ENCODE measurements around the gene FXR2.

FXR2 gene

GRCh38 chr17:7582396-7583252 lies 32.1 kb downstream of the FXR2 start:
- H3K36me3 ChIP-seq (ENCODE audit: control insufficient read depth in 1 of 2, insufficient read depth in 2 of 2, low read length in 2 of 2), result peaks cover 19 to 35% of the 10 kb centered on the region in 2 experiments

DNA sequence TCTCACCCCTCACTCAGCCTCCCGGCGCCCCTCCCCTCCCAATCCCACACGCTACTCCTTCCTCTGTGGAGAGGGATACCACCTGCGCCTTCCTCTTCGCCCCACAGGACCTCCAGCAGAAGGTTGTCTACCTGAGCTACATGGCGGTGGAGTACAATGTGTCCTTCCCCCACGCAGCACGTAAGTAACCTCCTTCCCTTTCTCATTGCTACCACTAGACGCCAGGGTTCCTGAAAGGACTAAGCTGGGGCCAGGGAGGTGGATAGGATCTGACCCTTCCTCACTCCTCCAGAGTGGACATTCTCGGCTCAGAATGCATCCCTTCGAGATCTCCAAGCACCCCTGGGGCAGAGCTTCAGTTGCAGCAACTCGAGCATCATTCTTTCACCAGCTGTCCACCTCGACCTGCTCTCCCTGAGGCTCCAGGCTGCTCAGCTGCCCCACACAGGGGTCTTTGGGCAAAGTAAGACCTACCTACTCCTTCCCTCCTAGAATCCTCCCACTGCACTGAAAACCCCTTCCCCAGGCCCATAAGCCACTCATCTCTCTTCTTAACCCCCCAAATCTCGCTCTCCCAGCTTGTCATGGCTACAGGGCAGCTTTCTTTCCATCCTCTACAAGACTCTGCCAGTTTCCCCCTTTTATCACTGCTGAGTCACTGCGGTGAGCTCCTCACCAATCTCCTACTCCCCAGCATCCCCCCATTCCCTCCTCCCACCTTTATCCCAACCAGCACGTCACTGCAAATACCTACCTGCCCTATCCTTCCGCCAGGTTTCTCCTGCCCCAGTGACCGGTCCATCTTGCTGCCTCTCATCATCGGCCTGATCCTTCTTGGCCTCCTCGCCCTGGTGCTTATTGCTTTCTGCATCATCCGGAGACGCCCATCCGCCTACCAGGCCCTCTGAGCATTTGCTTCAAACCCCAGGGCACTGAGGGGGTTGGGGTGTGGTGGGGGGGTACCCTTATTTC lies 33.8 kb downstream of the FXR2 start:
- no CpG with 5 or more reads among the region's 23 CpGs for WGBS (ENCODE audit: extremely low coverage, insufficient coverage, insufficient read length)
- Histone ChIP-seq H3K27me3 (ENCODE audit: insufficient read depth, low read length) (no peaks in the 10 kb centered on the region), H3K4ac (ENCODE audit: low read depth, low read length) (no peak overlapping the region), H4K91ac (ENCODE audit: low read depth, low read length) (no peak overlapping the region), H3K14ac (ENCODE audit: low read length) (no peak overlapping the region), H4K12ac (ENCODE audit: low read depth, low read length) (no peak overlapping the region), H3K4me3 (ENCODE audit: low read depth, low read length) (no peak overlapping the region), H3K27ac (ENCODE audit: low read depth, low read length) (no peak overlapping the region), H3K4me1 (ENCODE audit: control insufficient read depth in 1 of 2, insufficient read depth in 2 of 2, low read length in 2 of 2) (peaks cover 11 to 13% of the 10 kb centered on the region in 2 experiments), H2BK5ac (ENCODE audit: low read depth, low read length, poor library complexity) (no peak overlapping the region), H3K79me1 (ENCODE audit: low read length) (peaks cover 16% of the 10 kb centered on the region), H3K9ac (ENCODE audit: low read length) (no peak overlapping the region), H3K79me2 (ENCODE audit: control insufficient read depth, insufficient read depth, low read length, poor library complexity) (peaks cover 8% of the 10 kb centered on the region), H3K9me3 (ENCODE audit: insufficient read depth, low read depth, low read length) (peaks cover 2% of the 10 kb centered on the region), H4K8ac (ENCODE audit: low read depth, low read length) (no peak overlapping the region), H3K36me3 (ENCODE audit: control insufficient read depth in 1 of 2, insufficient read depth in 2 of 2, low read length in 2 of 2) (peaks cover 21 to 39% of the 10 kb centered on the region in 2 experiments), H3K18ac (ENCODE audit: low read length) (no peak overlapping the region), H3K23ac (ENCODE audit: low read length) (no peak overlapping the region), H2BK12ac (ENCODE audit: low read length) (no peak overlapping the region), H2BK120ac (ENCODE audit: insufficient read depth, low read length, poor library complexity) (no peak overlapping the region), H3K4me2 (ENCODE audit: low read length) (no peak overlapping the region), H2AFZ (ENCODE audit: insufficient read depth, low read length, poor library complexity) (no peak overlapping the region), H2AK5ac (ENCODE audit: low read length) (no peak overlapping the region)
- DNase-seq, result no peak

More at GRCh38 chr17:7582396-7583252, 32.1 kb downstream of the FXR2 start:
- Histone ChIP-seq H2BK120ac (ENCODE audit: insufficient read depth, low read length, poor library complexity) (peak overlapping the region; percentile 62), H2AFZ (ENCODE audit: insufficient read depth, low read length, poor library complexity) (peak overlapping the region; percentile 77), H3K27me3 (ENCODE audit: insufficient read depth, low read length) (no peaks in the 10 kb centered on the region), H3K14ac (ENCODE audit: low read length) (peak overlapping the region; percentile 94), H2AK5ac (ENCODE audit: low read length) (peak overlapping the region; percentile 98), H3K9me3 (ENCODE audit: insufficient read depth, low read depth, low read length) (peaks cover 2% of the 10 kb centered on the region), H3K79me2 (ENCODE audit: control insufficient read depth, insufficient read depth, low read length, poor library complexity) (peaks cover 8% of the 10 kb centered on the region), H4K91ac (ENCODE audit: low read depth, low read length) (peak overlapping the region; percentile 98), H4K12ac (ENCODE audit: low read depth, low read length) (peak overlapping the region; percentile 96), H3K4ac (ENCODE audit: low read depth, low read length) (peak overlapping the region; percentile 85), H3K4me1 (ENCODE audit: control insufficient read depth in 1 of 2, insufficient read depth in 2 of 2, low read length in 2 of 2) (peaks cover 11 to 12% of the 10 kb centered on the region in 2 experiments), H4K8ac (ENCODE audit: low read depth, low read length) (peak overlapping the region; percentile 96), H3K4me2 (ENCODE audit: low read length) (no peak overlapping the region), H3K79me1 (ENCODE audit: low read length) (peaks cover 16% of the 10 kb centered on the region), H3K4me3 (ENCODE audit: low read depth, low read length) (no peak overlapping the region), H3K9ac (ENCODE audit: low read length) (no peak overlapping the region), H2BK12ac (ENCODE audit: low read length) (peak overlapping the region; percentile 63), H3K27ac (ENCODE audit: low read depth, low read length) (peak overlapping the region; percentile 72), H2BK5ac (ENCODE audit: low read depth, low read length, poor library complexity) (peak overlapping the region; percentile 34), H3K23ac (ENCODE audit: low read length) (no peak overlapping the region), H3K18ac (ENCODE audit: low read length) (peak overlapping the region; percentile 71)
- no peak for DNase-seq
- no CpG with 5 or more reads among the region's 36 CpGs for WGBS (ENCODE audit: extremely low coverage, insufficient coverage, insufficient read length)

DNA sequence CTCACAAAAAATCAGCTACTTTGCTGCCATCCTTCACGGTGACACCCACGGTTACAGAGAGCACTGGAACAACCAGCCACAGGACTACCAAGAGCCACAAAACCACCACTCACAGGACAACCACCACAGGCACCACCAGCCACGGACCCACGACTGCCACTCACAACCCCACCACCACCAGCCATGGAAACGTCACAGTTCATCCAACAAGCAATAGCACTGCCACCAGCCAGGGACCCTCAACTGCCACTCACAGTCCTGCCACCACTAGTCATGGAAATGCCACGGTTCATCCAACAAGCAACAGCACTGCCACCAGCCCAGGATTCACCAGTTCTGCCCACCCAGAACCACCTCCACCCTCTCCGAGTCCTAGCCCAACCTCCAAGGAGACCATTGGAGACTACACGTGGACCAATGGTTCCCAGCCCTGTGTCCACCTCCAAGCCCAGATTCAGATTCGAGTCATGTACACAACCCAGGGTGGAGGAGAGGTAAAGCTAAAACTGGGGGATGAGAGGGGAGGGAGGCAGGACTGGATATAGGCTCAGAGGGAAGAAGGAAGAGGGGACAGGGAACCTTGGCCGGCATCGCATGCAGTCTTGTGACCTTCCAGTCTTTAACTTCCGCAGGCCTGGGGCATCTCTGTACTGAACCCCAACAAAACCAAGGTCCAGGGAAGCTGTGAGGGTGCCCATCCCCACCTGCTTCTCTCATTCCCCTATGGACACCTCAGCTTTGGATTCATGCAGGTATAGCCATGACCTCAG lies 34.7 kb downstream of the FXR2 start:
- H3K18ac ChIP-seq (ENCODE audit: low read length), result no peak overlapping the region
- peak overlapping the region; percentile 4 for H3K27ac ChIP-seq (ENCODE audit: low read depth, low read length)
- H2BK120ac ChIP-seq (ENCODE audit: insufficient read depth, low read length, poor library complexity), result no peak overlapping the region
- peak in 1 of 2 donors; percentile 30 for DNase-seq
- peak overlapping the region; percentile 9 for H4K12ac ChIP-seq (ENCODE audit: low read depth, low read length)
- H3K9me3 ChIP-seq (ENCODE audit: insufficient read depth, low read depth, low read length), result peaks cover 2% of the 10 kb centered on the region
- H2AK5ac ChIP-seq (ENCODE audit: low read length), result no peak overlapping the region
- no peak overlapping the region for H2BK5ac ChIP-seq (ENCODE audit: low read depth, low read length, poor library complexity)
- H2AFZ ChIP-seq (ENCODE audit: insufficient read depth, low read length, poor library complexity), result no peak overlapping the region
- no peak overlapping the region for H3K23ac ChIP-seq (ENCODE audit: low read length)
- no peak overlapping the region for H3K4me3 ChIP-seq (ENCODE audit: low read depth, low read length)
- WGBS (ENCODE audit: extremely low coverage, insufficient coverage, insufficient read length), result no CpG with 5 or more reads among the region's 12 CpGs
- no peak overlapping the region for H4K91ac ChIP-seq (ENCODE audit: low read depth, low read length)
- no peak overlapping the region for H3K14ac ChIP-seq (ENCODE audit: low read length)
- H3K27me3 ChIP-seq (ENCODE audit: insufficient read depth, low read length), result no peaks in the 10 kb centered on the region
- H3K4me1 ChIP-seq (ENCODE audit: control insufficient read depth in 1 of 2, insufficient read depth in 2 of 2, low read length in 2 of 2), result peaks cover 11 to 13% of the 10 kb centered on the region in 2 experiments
- peaks cover 16% of the 10 kb centered on the region for H3K79me1 ChIP-seq (ENCODE audit: low read length)
- no peak overlapping the region for H3K4me2 ChIP-seq (ENCODE audit: low read length)
- no peak overlapping the region for H2BK12ac ChIP-seq (ENCODE audit: low read length)
- H3K4ac ChIP-seq (ENCODE audit: low read depth, low read length), result no peak overlapping the region
- H3K9ac ChIP-seq (ENCODE audit: low read length), result no peak overlapping the region
- peak overlapping the region; percentile 15 for H4K8ac ChIP-seq (ENCODE audit: low read depth, low read length)
- peaks cover 29 to 46% of the 10 kb centered on the region in 2 experiments for H3K36me3 ChIP-seq (ENCODE audit: control insufficient read depth in 1 of 2, insufficient read depth in 2 of 2, low read length in 2 of 2)
- H3K79me2 ChIP-seq (ENCODE audit: control insufficient read depth, insufficient read depth, low read length, poor library complexity), result peaks cover 8% of the 10 kb centered on the region

All from trophoblast cell (in vitro differentiated cells and primary cell).